Psoas muscle (tissue), 8 donors: Measurements from ENCODE around the gene NFIB. TPM values are rescaled to one million over a fixed set of nuclear protein-coding genes. Genes with fewer than 3 reads are reported as not detected.

ENCODE experiments used
- ATAC-seq, 4 donors: fragments of 200-7000 bp; cut with Tn5 transposase; one replicate each; pipeline ENCODE4 v1.9.1; 2020; ENCODE audit warnings: moderate library complexity in 3 of 4, mild to moderate bottlenecking in 2 of 4
- DNase-seq, 2 donors: peaks; one replicate each; pipeline ENCODE4 v3.0.0-alpha.2; 2020
- H3K27ac ChIP-seq: fragments of 200-600 bp; one replicate; pipeline ENCODE4 v1.8.0; 2022
- H3K27me3 ChIP-seq, 3 donors: fragments of 200-600 bp in 1 of 3; one replicate each; pipeline versions ENCODE4 v1.6.1 to v1.8.0; 2013 to 2022; ENCODE audit warnings: low read length in 2 of 3, mild to moderate bottlenecking in 2 of 3, moderate library complexity in 1 of 3; ENCODE audit not compliant: insufficient read depth in 3 of 3
- H3K36me3 ChIP-seq, 2 donors: fragments of 200-600 bp in 1 of 2; one replicate each; pipeline versions ENCODE4 v1.6.1 to v1.8.0; 2013 to 2022; ENCODE audit warnings: low read depth in 1 of 2, mild to moderate bottlenecking in 1 of 2, moderate library complexity in 1 of 2; ENCODE audit not compliant: insufficient read depth in 1 of 2
- H3K4me1 ChIP-seq: fragments of 200-600 bp; one replicate; pipeline ENCODE4 v1.8.0; 2022
- H3K4me3 ChIP-seq: fragments of 200-600 bp; one replicate; pipeline ENCODE4 v1.8.0; 2022; ENCODE audit warnings: mild to moderate bottlenecking
- H3K9me3 ChIP-seq: fragments of 200-600 bp; one replicate; pipeline ENCODE4 v1.8.0; 2022
- WGBS, 3 donors: extraction: QIAGEN DNeasy Blood & Tissue Kit; methylation state at CpG; one replicate each; pipeline versions ENCODE4 v1.1.6 to v1.1.7; 2013; 5-methylcytosine and 5-hydroxymethylcytosine counted together
- intact Hi-C, 2 donors: fragments of 100-400 bp; cut with DNase I; formaldehyde crosslinking; loops; one replicate each; pipeline versions ENCODE4 v1.11.0 to v1.14.2; 2022
- polyA plus RNA-seq, 3 donors: library from polyadenylated mRNA; stranded (reverse); fragments of 200-250 nt; gene quantifications; one replicate each; pipeline ENCODE4 v1.2.3, GENCODE V29; 2013
- total RNA-seq, 4 donors: library from RNA; stranded (reverse); fragmentation: NEBNext Ultra II Directional in 2 of 4; extraction: Animal tissue kit (Norgen Biotek cat#: 25700) in 2 of 4; gene quantifications; one replicate each; pipeline versions ENCODE4 v1.2.1 to v1.2.4, GENCODE V29; 2021 to 2023
- TF ChIP-seq, protein P1 (sequence below): fragments of 200-600 bp; IDR thresholded peaks from one replicate; pipeline ENCODE4 v1.8.0; 2022; ENCODE audit warnings: antibody characterized with exemption
- donor health status: healthy with polysubstance abuse.
- donor health status: DM: no; HTN: no; CAD: no; lungs with moderate emphysema.
- donor health status: Bipolar disorder and iron deficiency.
- donor health status: healthy.
- donor health status: DM: yes; HTN: yes; CAD: no.
- donor health status: DM: no; HTN: no; CAD: no.
- donor health status: DM: no; HTN: no; CAD: no.
- donor health status: DM: yes; HTN: yes; CAD: no.

The NFIB gene
- total and polyA plus RNA-seq, 7 donors, result 5.8 to 65.1 (median 35.0) TPM

DNA sequence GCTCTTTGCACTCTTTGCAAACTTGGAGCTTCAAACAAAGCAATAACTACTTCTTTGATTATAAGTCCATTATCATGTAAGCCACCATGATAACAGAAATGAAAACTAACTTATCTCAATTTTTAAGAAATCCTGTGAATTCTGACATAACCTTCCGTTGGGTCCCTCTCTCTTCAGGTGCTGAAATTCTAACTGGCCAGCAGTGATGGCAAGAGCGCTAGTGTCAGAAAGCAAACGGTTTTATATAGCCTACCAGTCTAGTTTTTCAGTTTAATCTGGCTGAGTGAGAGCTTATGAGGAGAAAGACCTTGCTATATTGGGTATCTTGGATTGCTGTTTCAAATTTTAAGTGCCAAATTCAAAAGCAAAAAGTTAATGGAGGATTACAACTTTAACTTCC, 13.4 kb downstream of the NFIB start:
- Histone ChIP-seq H3K4me3 (peak overlapping the region; percentile 57), H3K36me3 (no peaks in the 10 kb centered on the region), H3K9me3 (no peaks in the 10 kb centered on the region), H3K27me3 (no peaks in the 10 kb centered on the region), H3K4me1 (peaks cover 73% of the 10 kb centered on the region), H3K27ac (peak overlapping the region; percentile 99)
- intact Hi-C loops, result loop anchor here (5.0 to 10.0 kb wide), 2 partner anchors 43 to 46 kb away; no protein-coding TSS in a partner anchor
- TF ChIP-seq, protein P1, sequence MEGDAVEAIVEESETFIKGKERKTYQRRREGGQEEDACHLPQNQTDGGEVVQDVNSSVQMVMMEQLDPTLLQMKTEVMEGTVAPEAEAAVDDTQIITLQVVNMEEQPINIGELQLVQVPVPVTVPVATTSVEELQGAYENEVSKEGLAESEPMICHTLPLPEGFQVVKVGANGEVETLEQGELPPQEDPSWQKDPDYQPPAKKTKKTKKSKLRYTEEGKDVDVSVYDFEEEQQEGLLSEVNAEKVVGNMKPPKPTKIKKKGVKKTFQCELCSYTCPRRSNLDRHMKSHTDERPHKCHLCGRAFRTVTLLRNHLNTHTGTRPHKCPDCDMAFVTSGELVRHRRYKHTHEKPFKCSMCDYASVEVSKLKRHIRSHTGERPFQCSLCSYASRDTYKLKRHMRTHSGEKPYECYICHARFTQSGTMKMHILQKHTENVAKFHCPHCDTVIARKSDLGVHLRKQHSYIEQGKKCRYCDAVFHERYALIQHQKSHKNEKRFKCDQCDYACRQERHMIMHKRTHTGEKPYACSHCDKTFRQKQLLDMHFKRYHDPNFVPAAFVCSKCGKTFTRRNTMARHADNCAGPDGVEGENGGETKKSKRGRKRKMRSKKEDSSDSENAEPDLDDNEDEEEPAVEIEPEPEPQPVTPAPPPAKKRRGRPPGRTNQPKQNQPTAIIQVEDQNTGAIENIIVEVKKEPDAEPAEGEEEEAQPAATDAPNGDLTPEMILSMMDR, result no peak
- 27 to 46% (median 30%) methylated on average over 3 of the region's 3 CpGs for WGBS, 3 donors
- ATAC-seq, result peak in 3 of 4 donors; percentile 51 to 61 (median 58)
- no peak for DNase-seq

DNA sequence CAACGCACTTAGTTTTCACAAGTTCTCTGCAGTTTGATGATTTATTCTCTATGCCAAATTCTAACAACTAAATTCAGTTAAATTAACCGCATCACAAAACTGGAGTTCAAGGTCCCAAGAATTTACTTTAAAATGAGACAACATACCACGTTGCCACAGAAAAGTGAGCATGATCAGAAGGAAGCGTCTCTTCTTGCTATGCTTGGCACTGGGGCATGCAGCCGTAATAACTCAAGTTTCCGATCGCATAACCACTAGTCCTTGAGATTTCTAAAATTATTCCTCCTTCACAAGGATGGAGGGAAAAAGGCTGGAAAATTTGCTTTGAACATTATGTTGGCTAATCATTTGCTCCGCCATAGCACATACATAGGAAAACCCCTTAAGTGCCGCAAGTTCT, 13.9 kb downstream of the NFIB start:
- H3K36me3 ChIP-seq, result no peaks in the 10 kb centered on the region
- peak overlapping the region; percentile 57 for H3K4me3 ChIP-seq
- peak overlapping the region; percentile 99 for H3K27ac ChIP-seq
- intact Hi-C loops, result loop anchor here (5.0 to 10.0 kb wide), 2 partner anchors 43 to 45 kb away; no protein-coding TSS in a partner anchor
- no peak for DNase-seq
- no peaks in the 10 kb centered on the region for H3K27me3 ChIP-seq
- no peaks in the 10 kb centered on the region for H3K9me3 ChIP-seq
- H3K4me1 ChIP-seq, result peaks cover 67% of the 10 kb centered on the region
- TF ChIP-seq, protein P1, result no peak
- peak in 3 of 4 donors; percentile 46 to 54 (median 47) for ATAC-seq
- WGBS, 3 donors, result 35 to 50% (median 37%) methylated on average over 9 of the region's 9 CpGs

DNA sequence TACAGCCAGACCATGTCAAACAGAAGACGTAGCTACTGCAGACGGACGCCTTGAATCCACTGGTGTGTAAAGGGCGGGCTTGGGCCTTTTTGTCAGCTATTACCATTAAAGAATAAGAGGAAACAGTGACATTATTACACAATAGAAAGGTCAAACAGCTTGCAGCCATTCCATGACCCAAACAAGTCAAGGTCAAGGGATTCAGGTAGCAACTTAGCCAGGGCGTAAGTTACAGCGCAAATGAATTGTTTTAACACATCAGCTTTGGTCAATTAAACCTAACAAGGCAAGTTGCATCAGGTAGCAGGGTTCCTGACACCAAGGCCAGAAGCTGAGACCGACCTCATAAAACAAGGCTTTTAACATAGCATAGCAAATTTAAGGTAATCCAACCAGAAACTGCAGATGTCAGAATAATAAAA, 15.3 kb downstream of the NFIB start:
- no peaks in the 10 kb centered on the region for H3K27me3 ChIP-seq
- peaks cover 67% of the 10 kb centered on the region for H3K4me1 ChIP-seq
- intact Hi-C loops, result no loop called here
- DNase-seq, result no peak
- no peaks in the 10 kb centered on the region for H3K9me3 ChIP-seq
- peak overlapping the region; percentile 35 for H3K4me3 ChIP-seq
- H3K27ac ChIP-seq, result peak overlapping the region; percentile 99
- ATAC-seq, result peak in 1 of 4 donors; percentile 10
- TF ChIP-seq, protein P1, result no peak
- H3K36me3 ChIP-seq, result no peaks in the 10 kb centered on the region
- 23 to 32% (median 28%) methylated on average over 7 of the region's 7 CpGs for WGBS, 3 donors

DNA sequence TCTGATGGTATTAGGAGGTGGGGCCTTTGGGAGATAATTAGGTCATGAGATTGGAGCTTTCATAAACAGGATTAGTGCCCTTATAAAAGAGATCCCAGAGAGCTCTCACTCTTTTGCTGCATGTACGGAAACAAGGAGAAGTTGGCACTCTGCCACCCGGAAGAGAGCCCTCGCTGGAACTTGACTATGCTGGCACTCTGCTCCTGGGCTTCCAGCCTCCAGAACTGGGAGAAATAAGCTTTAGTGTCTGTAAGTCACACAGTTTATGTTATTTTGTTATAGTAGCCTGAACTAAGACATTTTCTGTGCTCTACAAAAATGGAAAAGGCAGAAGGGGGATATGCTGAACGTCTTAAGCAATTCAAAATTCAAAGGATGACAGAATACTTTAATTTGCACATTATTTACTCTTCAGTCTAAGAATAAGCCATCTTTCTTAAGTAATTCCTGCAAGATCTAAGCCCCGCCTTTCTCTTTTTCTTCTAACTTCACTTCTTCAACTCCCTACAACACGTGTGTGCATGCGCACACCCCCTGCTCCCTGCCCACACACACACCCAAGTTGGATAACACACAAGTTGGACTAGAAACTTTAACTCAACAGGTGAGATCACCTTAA, 17.3 kb downstream of the NFIB start:
- Histone ChIP-seq H3K4me3 (peak overlapping the region; percentile 17), H3K36me3 (no peaks in the 10 kb centered on the region), H3K27ac (peak overlapping the region; percentile 99), H3K4me1 (peaks cover 64% of the 10 kb centered on the region), H3K9me3 (no peaks in the 10 kb centered on the region), H3K27me3 (no peaks in the 10 kb centered on the region)
- 46 to 52% (median 47%) methylated on average over 7 of the region's 7 CpGs for WGBS, 3 donors
- DNase-seq (peak; percentile 37 to 68), ATAC-seq (peak in 2 of 4 donors; percentile 47 to 49)
- TF ChIP-seq, protein P1, result no peak
- intact Hi-C loops, result no loop called here
